ENCODE results near the gene NPHP3. TPM values are rescaled to one million over a fixed set of nuclear protein-coding genes. Genes with fewer than 3 reads are reported as not detected.

Gene NPHP3
- total RNA-seq, 4 donors from 2014 or later, result 6.3 to 13.4 (median 10.6) TPM

DNA sequence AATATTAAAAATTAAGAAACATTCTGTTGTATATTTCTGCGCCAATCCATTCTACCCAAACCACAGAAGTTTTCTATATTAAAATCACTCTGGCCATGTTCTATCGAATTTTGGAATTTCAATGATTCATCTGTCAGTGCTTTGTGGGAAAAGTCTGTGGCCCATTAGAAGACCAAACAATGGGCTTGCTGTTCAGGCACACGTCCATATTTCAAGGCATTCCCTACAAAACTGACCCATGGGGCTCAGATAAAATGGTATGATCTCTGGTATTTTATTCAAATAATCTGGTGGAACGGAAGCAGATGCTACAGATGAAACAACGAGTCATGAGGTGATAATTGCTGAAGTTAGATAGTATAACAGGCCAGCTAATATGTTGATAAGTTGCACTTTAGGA lies 12.4 kb downstream of the NPHP3 start:
- no peaks in the 10 kb centered on the region for H3K27me3 ChIP-seq
- no peak overlapping the region for H3K4me3 ChIP-seq
- peaks cover 0 to 4% of the 10 kb centered on the region in 2 donors for H3K4me1 ChIP-seq
- in situ Hi-C loops (cut with MboI; ENCODE audit: low sequenced_read_pairs in 4 of 4) (loop anchor here in 2 of 4 donors (25.0 kb wide), 2 partner anchors 878 to 1103 kb away; partner anchors contain the start of gene SRPRB (in 1 of the 2)), intact Hi-C loops (cut with DNase I; ENCODE audit: low total_unique reads) (loop anchor here (5.0 kb wide), 1 partner anchor 32 kb away; no protein-coding TSS in a partner anchor)
- TF ChIP-seq, protein P1, sequence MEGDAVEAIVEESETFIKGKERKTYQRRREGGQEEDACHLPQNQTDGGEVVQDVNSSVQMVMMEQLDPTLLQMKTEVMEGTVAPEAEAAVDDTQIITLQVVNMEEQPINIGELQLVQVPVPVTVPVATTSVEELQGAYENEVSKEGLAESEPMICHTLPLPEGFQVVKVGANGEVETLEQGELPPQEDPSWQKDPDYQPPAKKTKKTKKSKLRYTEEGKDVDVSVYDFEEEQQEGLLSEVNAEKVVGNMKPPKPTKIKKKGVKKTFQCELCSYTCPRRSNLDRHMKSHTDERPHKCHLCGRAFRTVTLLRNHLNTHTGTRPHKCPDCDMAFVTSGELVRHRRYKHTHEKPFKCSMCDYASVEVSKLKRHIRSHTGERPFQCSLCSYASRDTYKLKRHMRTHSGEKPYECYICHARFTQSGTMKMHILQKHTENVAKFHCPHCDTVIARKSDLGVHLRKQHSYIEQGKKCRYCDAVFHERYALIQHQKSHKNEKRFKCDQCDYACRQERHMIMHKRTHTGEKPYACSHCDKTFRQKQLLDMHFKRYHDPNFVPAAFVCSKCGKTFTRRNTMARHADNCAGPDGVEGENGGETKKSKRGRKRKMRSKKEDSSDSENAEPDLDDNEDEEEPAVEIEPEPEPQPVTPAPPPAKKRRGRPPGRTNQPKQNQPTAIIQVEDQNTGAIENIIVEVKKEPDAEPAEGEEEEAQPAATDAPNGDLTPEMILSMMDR (IDR thresholded peaks at IDR 0.05 in 4 of 5, conservative IDR thresholded peaks at IDR 0.05 in 1 of 5), result no peak
- no peak for TF ChIP-seq POLR2A (IDR thresholded peaks at IDR 0.05)
- no peak overlapping the region for H3K27ac ChIP-seq
- ATAC-seq (no peak), DNase-seq (no peak)
- H3K36me3 ChIP-seq, result peaks cover 0 to 72% of the 10 kb centered on the region in 2 donors
- H3K9me3 ChIP-seq, result no peaks in the 10 kb centered on the region

DNA sequence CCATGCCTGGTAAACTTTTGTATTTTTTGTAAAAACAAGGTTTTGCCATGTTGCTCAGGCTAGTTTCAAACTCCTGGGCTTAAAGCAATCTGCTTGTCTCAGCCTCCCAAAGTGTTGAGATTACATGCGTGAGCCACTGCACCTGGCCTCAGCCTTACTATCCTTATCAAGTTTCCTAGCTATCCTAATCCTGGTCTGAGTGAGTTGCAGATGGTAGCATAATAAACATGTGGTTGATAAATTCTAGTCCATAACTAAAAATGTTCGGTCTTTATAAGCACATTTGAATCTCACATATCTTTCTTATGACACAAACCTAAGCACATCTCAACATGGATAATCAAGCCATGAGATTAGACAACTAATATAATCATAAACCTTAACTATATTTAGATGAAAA lies 18.5 kb downstream of the NPHP3 start:
- Histone ChIP-seq H3K27me3 (no peaks in the 10 kb centered on the region), H3K27ac (no peak overlapping the region), H3K9me3 (no peaks in the 10 kb centered on the region), H3K4me1 (no peaks in the 10 kb centered on the region), H3K36me3 (peaks cover 0 to 91% of the 10 kb centered on the region in 2 donors), H3K4me3 (no peak overlapping the region)
- no peak for DNase-seq
- ATAC-seq, result no peak
- intact Hi-C loops (cut with DNase I; ENCODE audit: low total_unique reads) (no loop called here), in situ Hi-C loops (cut with MboI; ENCODE audit: low sequenced_read_pairs in 4 of 4) (loop anchor here in 2 of 4 donors (25.0 kb wide), 2 partner anchors 884 to 1109 kb away; partner anchors contain the start of gene SRPRB (in 1 of the 2))
- TF ChIP-seq POLR2A (IDR thresholded peaks at IDR 0.05), result no peak
- TF ChIP-seq, protein P1 (IDR thresholded peaks at IDR 0.05 in 4 of 5, conservative IDR thresholded peaks at IDR 0.05 in 1 of 5), result no peak

DNA sequence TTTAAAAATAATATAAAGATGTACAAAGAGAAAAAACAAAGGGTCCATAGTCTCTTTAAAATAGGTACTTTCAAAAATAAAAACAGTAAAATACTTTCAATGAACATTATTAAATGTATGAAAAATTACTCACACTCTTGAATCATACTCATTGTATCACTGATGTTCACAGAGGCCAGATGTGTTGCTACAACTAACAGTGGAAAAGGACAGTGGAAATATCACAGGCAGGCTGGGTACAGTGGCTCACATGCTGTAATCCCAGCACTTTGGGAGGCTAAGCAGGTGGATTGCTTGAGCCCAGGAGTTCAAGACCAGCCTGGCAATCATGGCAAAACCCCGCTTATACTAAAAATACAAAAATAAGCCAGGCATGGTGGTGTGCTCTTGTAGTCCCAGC lies 26.8 kb downstream of the NPHP3 start:
- peaks cover 0 to 100% of the 10 kb centered on the region in 2 donors for H3K36me3 ChIP-seq
- H3K4me3 ChIP-seq, result no peak overlapping the region
- no peaks in the 10 kb centered on the region for H3K4me1 ChIP-seq
- no peak for TF ChIP-seq POLR2A (IDR thresholded peaks at IDR 0.05)
- TF ChIP-seq, protein P1 (IDR thresholded peaks at IDR 0.05 in 4 of 5, conservative IDR thresholded peaks at IDR 0.05 in 1 of 5), result no peak
- in situ Hi-C loops (cut with MboI; ENCODE audit: low sequenced_read_pairs in 4 of 4), result loop anchor here in 1 of 4 donors (25.0 kb wide), 1 partner anchor 208 kb away; no protein-coding TSS in a partner anchor
- ATAC-seq (no peak), DNase-seq (no peak)
- H3K9me3 ChIP-seq, result no peaks in the 10 kb centered on the region
- intact Hi-C loops (cut with DNase I; ENCODE audit: low total_unique reads), result no loop called here
- no peaks in the 10 kb centered on the region for H3K27me3 ChIP-seq
- no peak overlapping the region for H3K27ac ChIP-seq

DNA sequence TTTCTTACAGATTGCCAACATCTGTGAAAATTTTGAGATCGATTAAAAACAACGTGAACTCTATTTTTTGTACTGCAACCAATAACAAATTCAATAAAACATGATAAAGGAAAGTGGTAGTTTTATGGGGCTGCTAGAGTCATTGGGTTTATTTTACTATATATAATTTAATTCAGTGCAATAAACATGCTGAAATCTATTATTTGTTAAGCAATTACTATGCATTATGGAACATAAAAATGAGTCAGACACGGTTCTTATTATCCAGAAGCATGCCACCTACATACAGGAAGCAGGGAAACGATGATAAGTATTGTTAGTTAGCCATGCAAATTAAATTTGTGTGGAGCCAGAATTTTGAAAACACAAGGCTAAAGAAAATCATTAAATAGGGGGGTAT lies 27.2 kb downstream of the NPHP3 start:
- in situ Hi-C loops (cut with MboI; ENCODE audit: low sequenced_read_pairs in 4 of 4) (loop anchor here in 1 of 4 donors (25.0 kb wide), 1 partner anchor 208 kb away; no protein-coding TSS in a partner anchor), intact Hi-C loops (cut with DNase I; ENCODE audit: low total_unique reads) (no loop called here)
- no peaks in the 10 kb centered on the region for H3K9me3 ChIP-seq
- no peak for ATAC-seq
- no peaks in the 10 kb centered on the region for H3K27me3 ChIP-seq
- H3K4me1 ChIP-seq, result no peaks in the 10 kb centered on the region
- H3K36me3 ChIP-seq, result peaks cover 0 to 100% of the 10 kb centered on the region in 2 donors
- no peak for DNase-seq
- no peak overlapping the region for H3K27ac ChIP-seq
- no peak for TF ChIP-seq POLR2A (IDR thresholded peaks at IDR 0.05)
- TF ChIP-seq, protein P1 (IDR thresholded peaks at IDR 0.05 in 4 of 5, conservative IDR thresholded peaks at IDR 0.05 in 1 of 5), result no peak
- no peak overlapping the region for H3K4me3 ChIP-seq

Data from gastrocnemius medialis (tissue), 4 donors.